Stimulated activated CD4-positive, alpha-beta T cell treated with anti-CD3 and anti-CD28 coated beads, Interleukin-2, amount 100 ng/mL, for 4 hours (primary cell): ENCODE results near the gene ROBO1.
"Not testable (repeated sequence)": the region's sequence is repeated elsewhere in the genome, so short reads cannot be mapped to it uniquely, and the experiment has no call there.

Experiments
- DNase-seq: peaks from one replicate; pipeline ENCODE4 v3.0.0-alpha.2; 2020; ENCODE audit warnings: low read depth

ROBO1 gene

GRCh38 chr3:79310016-79310415, 457.8 kb downstream of the ROBO1 start:
- no peak for DNase-seq

DNA sequence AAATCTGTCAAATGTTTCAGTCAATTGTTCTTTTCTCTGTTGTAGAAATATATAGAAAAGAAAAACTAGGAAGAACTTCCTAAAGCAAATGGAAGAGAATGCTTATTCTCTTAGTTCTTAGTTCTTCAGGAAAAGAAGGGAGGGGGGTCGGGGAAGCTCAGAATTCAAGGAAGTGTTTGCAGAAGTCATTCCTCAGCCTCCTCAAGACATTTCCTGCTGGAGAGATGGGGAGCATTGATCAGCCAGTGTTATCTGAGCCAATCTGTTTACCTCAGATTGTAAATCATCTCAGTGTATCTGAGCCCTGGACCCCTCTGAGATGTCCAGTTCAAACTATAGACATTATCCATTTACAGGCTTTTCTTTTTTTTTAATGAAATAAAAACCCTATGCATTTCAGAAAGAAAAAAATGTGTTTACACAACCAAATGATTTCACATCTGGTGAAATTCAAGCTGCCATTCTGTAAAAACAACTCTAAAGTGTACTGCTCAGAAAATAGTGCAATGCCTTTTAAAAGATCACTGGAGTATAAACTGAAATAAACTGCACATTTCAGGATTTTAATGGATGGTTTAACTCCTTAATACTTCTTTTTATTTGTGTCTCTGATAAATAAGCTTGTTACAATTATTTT, 460.7 kb downstream of the ROBO1 start:
- DNase-seq: no peak

DNA sequence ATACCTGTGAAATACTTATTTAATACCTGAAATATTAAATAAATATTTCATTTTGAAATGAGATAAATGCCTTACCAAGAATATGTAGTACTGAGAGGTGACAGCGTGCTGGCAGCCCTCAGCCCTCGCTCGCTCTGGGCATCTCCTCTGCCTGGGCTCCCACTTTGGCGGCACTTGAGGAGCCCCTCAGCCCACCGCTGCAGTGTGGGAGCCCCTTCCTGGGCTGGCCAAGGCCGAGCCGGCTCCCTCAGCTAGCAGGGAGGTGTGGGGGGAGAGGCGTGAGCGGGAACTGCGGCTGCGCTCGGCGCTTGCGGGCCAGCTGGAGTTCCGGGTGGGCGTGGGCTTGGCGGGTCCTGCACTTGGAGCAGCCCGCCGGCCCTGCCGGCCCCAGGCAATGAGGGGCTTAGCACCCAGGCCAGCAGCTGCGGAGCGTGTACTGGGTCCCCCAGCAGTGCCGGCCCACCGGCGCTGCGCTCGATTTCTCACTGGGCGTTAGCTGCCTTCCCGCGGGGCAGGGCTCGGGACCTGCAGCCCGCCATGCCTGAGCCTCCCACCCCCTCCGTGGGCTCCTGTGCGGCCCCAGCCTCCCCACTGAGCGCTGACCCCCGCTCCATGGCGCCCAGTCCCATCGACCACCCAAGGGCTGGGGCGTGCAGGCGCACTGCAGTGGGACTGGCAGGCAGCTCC, 467.7 kb downstream of the ROBO1 start:
- not testable (repeated sequence) for DNase-seq

DNA sequence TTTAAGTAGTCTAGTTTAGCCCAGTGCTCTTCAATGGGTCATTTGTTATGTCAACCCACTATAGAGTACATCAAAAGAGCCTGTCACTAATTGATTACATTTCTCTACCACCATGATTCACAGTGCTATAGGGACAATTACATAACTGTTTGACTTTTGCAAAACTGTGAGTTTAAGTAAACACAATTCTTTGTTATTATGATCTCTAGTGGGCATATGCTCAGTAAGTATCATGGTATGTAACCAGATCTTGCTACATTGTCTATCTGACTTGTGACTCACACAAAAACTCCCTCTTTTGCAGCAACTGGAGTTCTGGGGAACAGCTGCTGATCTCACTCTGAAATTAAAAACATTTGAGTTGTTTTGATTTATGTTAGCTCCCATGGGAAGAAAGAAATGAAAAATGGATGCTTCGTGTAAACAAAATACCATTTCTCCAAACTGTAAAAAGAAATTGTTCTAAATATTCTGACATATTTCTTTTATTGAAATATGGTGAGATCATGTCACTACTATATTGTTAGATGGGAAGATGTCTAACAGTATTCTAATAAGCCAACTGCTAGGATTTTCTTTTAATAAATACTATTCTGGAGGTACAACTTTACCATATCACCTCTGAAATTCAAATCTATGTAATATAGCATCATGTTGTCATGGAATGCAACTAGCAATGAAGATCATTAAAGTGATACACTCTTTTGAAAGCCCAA, 470.4 kb downstream of the ROBO1 start:
- no peak for DNase-seq

- no peak for DNase-seq
These were observed 480.9 kb downstream of the ROBO1 start for GRCh38 chr3:79286882-79287281.

GRCh38 chr3:79285871-79286270, 481.9 kb downstream of the ROBO1 start:
- DNase-seq: no peak

DNA sequence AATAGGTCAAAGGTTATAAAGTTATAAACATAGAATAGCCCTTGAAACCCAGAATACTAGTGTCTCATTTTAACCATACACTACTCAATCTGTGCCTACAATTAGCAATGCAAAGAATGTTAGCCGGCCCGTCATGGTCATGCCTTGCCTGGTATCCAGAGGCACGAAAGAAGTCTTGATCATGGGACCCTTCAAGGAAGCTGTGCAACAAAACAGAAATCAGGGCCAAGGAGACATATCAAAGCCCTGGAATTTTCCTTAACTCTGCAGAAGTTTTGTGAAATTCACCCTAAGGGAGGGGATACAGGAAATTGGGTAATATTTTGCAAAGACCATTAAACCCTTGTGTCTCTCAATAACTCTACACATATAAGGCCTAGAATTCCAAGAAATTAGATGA, 482.4 kb downstream of the ROBO1 start:
- no peak for DNase-seq

GRCh38 chr3:79284781-79285180, 483.0 kb downstream of the ROBO1 start:
- no peak for DNase-seq

- DNase-seq: no peak
These were observed 489.1 kb downstream of the ROBO1 start for GRCh38 chr3:79278681-79279080.

DNA sequence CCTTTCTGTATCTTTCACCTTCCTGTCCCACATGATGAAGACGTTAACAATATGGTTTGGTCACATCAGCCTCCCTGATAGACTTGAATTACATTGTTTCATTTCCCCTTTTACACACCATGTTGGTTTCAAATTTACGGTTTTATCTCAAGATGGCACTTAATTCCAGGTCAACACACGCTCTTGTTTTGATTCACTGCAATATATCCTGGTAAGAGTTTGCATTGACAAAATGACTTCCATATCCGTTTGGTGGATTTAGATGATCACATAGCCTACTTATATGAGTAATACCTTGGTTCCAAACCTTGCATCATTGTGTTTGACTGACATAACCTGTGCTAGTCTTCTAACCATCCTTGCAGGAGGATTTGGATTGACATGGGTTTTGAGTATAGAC, 499.4 kb downstream of the ROBO1 start:
- DNase-seq: no peak

DNA sequence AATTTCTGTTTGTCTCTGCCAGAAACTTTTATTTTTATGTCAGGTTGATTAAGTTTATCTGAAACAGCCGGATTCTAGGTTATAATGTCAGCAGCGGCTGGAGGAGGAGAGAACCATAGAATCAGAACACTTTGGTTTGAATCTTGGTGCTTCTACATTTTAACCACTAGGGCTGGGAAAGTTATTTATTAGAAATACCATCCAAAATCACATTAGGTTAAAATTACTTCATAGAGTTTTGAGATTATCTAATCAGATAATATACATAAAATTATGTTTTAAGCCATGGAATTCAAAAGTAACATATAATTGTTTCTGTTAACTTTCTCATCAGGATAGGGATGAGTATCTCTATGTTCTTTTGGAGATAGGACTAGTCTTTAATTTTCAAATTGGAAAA, 502.9 kb downstream of the ROBO1 start:
- DNase-seq: no peak

DNA sequence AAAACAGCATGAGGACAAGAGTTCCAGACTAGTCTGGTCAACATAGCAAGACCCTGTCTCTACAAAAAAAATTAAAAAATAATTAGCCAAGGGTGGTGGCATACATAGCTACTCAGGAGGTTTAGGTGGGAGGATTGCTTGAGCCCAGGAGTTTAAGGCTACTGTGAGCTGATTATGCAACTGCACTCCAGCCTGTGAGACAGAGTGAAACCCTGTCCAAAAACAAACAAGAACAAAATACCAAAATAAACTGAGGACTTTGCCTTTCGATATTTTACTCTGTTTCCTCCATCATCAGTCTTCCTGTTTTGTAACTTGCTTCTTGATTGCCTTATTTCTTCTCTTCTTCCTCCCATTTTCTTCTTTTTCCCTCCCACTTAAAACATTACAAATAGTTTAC, 504.4 kb downstream of the ROBO1 start:
- no peak for DNase-seq

GRCh38 chr3:79258479-79258878, 509.3 kb downstream of the ROBO1 start:
- DNase-seq: no peak

DNA sequence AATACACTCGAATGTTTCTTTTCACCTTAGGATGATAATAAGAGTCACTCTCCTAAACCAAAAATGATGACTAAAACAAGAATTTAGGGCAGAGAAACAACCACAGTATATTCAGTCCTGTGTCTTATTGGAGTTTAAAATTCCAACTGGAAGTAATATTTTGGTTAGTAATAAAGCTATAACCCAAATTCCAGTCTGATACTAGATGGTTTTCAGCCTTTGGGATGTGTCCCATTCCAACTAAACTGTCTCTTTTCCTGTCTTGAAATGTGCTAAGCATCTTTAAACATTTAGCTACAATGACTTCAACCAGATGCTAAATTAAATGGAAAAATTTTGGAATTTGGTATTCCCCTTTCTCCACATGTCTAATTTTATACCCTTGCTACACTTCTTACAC, 510.0 kb downstream of the ROBO1 start:
- DNase-seq: no peak

DNA sequence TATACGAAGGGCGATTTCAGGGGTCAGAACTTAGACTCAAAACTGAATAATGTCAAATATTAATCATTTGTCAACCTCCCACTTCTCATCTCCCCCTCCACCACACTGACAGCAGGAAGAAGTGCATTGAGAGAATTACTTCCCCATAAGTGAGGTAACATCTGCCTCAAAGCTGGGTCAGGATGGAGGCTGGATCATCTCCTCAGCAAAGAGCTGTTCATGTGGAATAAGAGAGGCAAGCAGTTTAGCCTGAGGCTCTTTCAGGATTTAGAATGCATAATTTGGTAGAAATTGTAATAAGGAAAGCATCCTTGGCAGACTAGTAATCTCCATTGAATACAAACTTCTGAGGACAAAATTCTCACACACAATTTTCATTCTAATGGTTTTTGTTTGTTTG, 512.1 kb downstream of the ROBO1 start:
- no peak for DNase-seq

DNA sequence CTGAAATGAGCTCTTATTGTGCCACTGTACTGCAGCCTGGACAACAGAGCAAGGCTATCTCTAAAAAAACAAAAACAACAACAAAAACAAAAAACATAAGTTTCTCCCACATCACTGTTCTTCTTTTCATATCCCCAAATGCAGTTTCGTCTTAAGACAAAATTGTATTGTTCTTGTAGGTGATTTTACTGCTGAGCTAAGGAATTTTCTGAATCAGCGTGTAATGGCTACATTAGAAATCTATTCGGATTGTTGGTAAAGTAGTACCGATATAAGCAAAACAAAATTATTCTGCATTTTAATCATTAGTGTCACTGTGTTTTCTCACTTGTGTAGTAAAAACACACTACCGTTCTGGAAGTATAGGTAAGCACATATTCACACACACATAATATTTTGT, 512.5 kb downstream of the ROBO1 start:
- no peak for DNase-seq

DNA sequence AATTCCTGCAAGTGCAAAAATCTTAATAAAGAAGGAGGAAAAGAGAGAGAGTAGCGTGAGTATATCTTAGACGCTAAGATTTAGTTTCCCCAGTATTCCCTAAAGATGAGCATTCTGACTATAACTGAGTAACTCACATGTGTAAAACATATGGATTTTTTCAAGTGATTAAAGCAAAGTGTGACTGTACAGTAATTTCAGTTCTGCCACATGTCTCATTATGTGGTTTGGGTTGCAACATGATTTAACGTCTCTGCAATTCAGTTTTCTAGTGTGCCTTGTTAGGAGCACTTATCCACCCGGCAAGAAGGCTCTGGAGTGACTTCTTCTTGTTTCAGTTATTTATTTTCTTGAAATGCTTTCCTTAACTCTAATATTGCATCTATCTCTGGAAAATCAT, 514.1 kb downstream of the ROBO1 start:
- DNase-seq: no peak

DNA sequence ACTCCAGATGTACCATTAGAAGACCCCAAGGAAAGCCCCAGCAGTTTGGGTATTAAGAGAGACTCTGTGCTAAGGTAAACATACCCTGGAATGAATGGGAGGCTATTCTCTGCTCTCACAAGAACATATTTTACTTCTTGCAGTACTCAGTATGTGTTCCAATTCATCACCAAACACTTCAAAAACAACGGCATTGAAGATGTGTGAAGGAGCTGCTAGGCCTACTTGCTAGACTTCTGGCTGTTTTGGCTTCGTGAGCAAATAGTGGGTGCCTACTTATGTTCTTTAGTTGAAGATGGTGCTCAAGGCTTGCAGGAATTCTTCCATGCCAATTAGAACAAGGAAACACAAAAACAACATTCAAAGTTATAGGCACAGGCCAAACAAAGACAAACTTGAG, 514.5 kb downstream of the ROBO1 start:
- DNase-seq: no peak

GRCh38 chr3:79250746-79251145, 517.1 kb downstream of the ROBO1 start:
- no peak for DNase-seq

- no peak for DNase-seq
These were observed 518.1 kb downstream of the ROBO1 start for GRCh38 chr3:79249701-79250100.

DNA sequence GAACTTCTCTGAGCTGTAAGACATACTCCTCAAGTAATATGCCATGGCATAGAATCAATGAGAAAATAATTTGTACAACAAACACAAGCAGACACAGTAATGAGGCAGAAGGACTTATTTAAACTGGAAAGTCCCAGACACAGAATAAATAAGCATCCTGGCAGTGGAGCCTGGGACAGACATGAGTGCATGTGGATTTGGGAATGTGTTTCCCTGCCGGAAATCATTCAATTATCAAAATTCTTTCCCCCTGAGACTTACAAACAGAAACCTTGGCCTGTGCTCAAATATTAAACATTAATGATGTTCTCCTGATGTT, 520.1 kb downstream of the ROBO1 start:
- no peak for DNase-seq

GRCh38 chr3:79246875-79247724, 520.7 kb downstream of the ROBO1 start:
- DNase-seq: no peak
